Mucosa of stomach (tissue), 1 donor: Measurements from ENCODE around the gene ABCD2.
A peak's percentile ranks its signal among the peaks of the same experiment; 100 is the strongest.

Experiments
- H3K27me3 ChIP-seq: one replicate; pipeline ENCODE4 v1.7.0; 2013; ENCODE audit warnings: mild to moderate bottlenecking, low read length; ENCODE audit not compliant: control insufficient read depth, insufficient read depth
- H3K36me3 ChIP-seq: one replicate; pipeline ENCODE4 v1.7.0; 2013; ENCODE audit warnings: low read length; ENCODE audit not compliant: control insufficient read depth, insufficient read depth
- H3K4me1 ChIP-seq: one replicate; pipeline ENCODE4 v1.7.0; 2013; ENCODE audit warnings: mild to moderate bottlenecking, low read length; ENCODE audit not compliant: control insufficient read depth, insufficient read depth
- H3K4me3 ChIP-seq: one replicate; pipeline ENCODE4 v1.7.0; 2013; ENCODE audit warnings: low read length
- H3K9ac ChIP-seq: one replicate; pipeline ENCODE4 v1.7.0; 2013; ENCODE audit warnings: mild to moderate bottlenecking, low read length, moderate library complexity
- H3K9me3 ChIP-seq: one replicate; pipeline ENCODE4 v1.7.0; 2013; ENCODE audit warnings: mild to moderate bottlenecking, low read length, moderate library complexity; ENCODE audit not compliant: control insufficient read depth
- donor health status: Pancreatic carcinoma.

Gene ABCD2

GRCh38 chr12:39619660-39620433, at the start of gene ABCD2:
ABCD2 (minus strand) TSS chr12:39619803; CDS start chr12:39619615, 188 bp downstream.
- peak within 1 kb of the TSS; percentile 5 for H3K4me3 ChIP-seq
- no peaks in the 10 kb centered on the region for H3K27me3 ChIP-seq
- H3K9ac ChIP-seq: peak within 1 kb of the TSS; percentile 51
- H3K9me3 ChIP-seq: no peaks in the 10 kb centered on the region
- H3K4me1 ChIP-seq: no peaks in the 10 kb centered on the region
- H3K36me3 ChIP-seq: no peaks in the 10 kb centered on the region

- Histone ChIP-seq H3K36me3 (no peaks in the 10 kb centered on the region), H3K27me3 (no peaks in the 10 kb centered on the region), H3K4me3 (no peak overlapping the region), H3K4me1 (no peaks in the 10 kb centered on the region), H3K9me3 (no peaks in the 10 kb centered on the region), H3K9ac (no peak overlapping the region)
Measured at GRCh38 chr12:39660101-39660500, 40.5 kb upstream of the ABCD2 start.

GRCh38 chr12:39647383-39647782, 27.8 kb upstream of the ABCD2 start:
- Histone ChIP-seq H3K9me3 (no peaks in the 10 kb centered on the region), H3K27me3 (no peaks in the 10 kb centered on the region), H3K9ac (no peak overlapping the region), H3K4me3 (no peak overlapping the region), H3K36me3 (no peaks in the 10 kb centered on the region), H3K4me1 (no peaks in the 10 kb centered on the region)

DNA sequence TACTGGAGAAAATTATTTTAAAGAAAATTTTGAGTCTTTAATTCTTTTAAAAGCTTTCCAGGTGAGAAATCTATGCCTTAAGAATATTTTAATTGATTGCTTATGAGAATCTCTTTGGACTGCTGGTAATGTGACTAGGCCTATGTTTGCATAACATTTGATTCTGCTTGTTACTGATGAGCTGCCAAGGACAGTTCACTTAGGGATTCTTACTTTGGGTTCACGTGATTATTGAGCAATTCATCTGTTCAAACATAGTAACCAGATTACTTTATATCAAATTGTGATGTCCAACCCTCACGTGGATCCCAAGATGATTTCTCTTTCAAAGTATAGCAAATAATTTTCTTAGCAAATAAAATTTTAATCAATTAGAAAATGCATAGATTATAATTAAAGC, 27.4 kb upstream of the ABCD2 start:
- Histone ChIP-seq H3K9me3 (no peaks in the 10 kb centered on the region), H3K9ac (no peak overlapping the region), H3K36me3 (no peaks in the 10 kb centered on the region), H3K27me3 (no peaks in the 10 kb centered on the region), H3K4me3 (no peak overlapping the region), H3K4me1 (no peaks in the 10 kb centered on the region)

DNA sequence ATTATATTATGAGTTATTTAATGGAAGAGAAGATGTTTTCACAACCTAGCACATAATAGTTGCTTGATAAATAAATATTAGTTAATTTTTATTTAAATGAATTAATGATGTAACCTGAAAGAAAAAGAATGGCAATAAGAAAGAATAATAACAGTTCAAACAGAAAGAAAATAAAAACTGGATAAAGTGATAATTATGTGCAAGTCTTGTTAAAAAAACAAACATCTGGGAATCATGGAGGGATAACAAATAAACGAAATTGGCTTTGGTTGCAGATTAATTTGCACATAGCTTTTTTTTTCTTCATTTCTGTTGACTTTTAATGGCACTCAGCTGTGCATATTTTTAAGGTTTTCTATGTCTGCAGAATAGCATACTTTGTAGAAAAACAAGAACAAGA, 23.4 kb upstream of the ABCD2 start:
- H3K9ac ChIP-seq: no peak overlapping the region
- no peaks in the 10 kb centered on the region for H3K9me3 ChIP-seq
- no peaks in the 10 kb centered on the region for H3K27me3 ChIP-seq
- H3K4me1 ChIP-seq: no peaks in the 10 kb centered on the region
- H3K4me3 ChIP-seq: no peak overlapping the region
- no peaks in the 10 kb centered on the region for H3K36me3 ChIP-seq

DNA sequence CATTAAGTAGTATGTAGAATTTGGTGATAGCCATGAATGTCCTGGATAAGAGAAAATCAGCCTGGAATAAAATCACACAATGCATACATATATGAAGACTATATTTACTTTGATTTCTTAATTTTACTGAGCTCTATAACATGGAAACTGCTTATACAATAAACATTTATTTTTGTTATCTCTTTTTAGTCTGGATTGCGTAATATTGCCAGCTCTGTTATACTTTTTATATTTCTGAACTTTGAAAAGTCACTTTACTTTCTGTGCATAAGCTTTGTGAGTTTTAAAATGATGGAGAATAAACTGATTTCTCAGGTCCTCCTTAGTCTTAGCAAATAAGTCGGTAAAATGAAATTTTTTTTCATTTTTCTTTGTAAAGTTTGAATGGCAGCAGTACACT, 19.2 kb upstream of the ABCD2 start:
- Histone ChIP-seq H3K4me3 (no peak overlapping the region), H3K9ac (no peak overlapping the region), H3K27me3 (no peaks in the 10 kb centered on the region), H3K4me1 (no peaks in the 10 kb centered on the region), H3K36me3 (no peaks in the 10 kb centered on the region), H3K9me3 (no peaks in the 10 kb centered on the region)

DNA sequence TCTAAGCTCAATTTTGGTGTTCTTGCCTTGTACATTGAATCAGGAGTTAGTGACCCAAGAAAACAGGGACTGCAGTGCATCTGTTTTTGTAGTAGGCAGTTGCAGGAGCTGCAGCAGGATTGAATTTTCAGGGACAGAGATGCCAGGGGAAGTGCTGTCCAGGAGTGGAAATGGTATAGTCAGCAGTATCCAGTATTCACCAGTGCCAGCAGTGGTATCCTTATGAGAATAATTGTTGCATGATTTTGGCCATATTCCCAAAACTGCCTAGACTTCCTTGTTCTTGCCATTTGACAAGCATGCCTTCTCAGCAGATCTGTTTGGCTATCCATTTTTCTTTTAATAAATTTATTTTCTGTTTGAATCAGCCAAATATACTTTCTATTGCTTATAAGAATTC, 18.6 kb upstream of the ABCD2 start:
- Histone ChIP-seq H3K4me1 (no peaks in the 10 kb centered on the region), H3K27me3 (no peaks in the 10 kb centered on the region), H3K9ac (no peak overlapping the region), H3K4me3 (no peak overlapping the region), H3K36me3 (no peaks in the 10 kb centered on the region), H3K9me3 (no peaks in the 10 kb centered on the region)

- H3K9me3 ChIP-seq: no peaks in the 10 kb centered on the region
- H3K9ac ChIP-seq: no peak overlapping the region
- H3K27me3 ChIP-seq: no peaks in the 10 kb centered on the region
- H3K36me3 ChIP-seq: no peaks in the 10 kb centered on the region
- no peak overlapping the region for H3K4me3 ChIP-seq
- no peaks in the 10 kb centered on the region for H3K4me1 ChIP-seq
Measured at GRCh38 chr12:39632670-39633069, 13.1 kb upstream of the ABCD2 start.

GRCh38 chr12:39628836-39629235, 9.2 kb upstream of the ABCD2 start:
- H3K4me1 ChIP-seq: no peaks in the 10 kb centered on the region

GRCh38 chr12:39627914-39628313, 8.3 kb upstream of the ABCD2 start:
- no peak overlapping the region for H3K9ac ChIP-seq
- H3K4me3 ChIP-seq: no peak overlapping the region
- no peaks in the 10 kb centered on the region for H3K4me1 ChIP-seq
- no peaks in the 10 kb centered on the region for H3K9me3 ChIP-seq
- no peaks in the 10 kb centered on the region for H3K27me3 ChIP-seq
- no peaks in the 10 kb centered on the region for H3K36me3 ChIP-seq

More at GRCh38 chr12:39628836-39629235, 9.2 kb upstream of the ABCD2 start:
- Histone ChIP-seq H3K4me3 (no peak overlapping the region), H3K27me3 (no peaks in the 10 kb centered on the region), H3K9me3 (no peaks in the 10 kb centered on the region), H3K9ac (no peak overlapping the region), H3K36me3 (no peaks in the 10 kb centered on the region)

- Histone ChIP-seq H3K9ac (no peak overlapping the region), H3K9me3 (no peaks in the 10 kb centered on the region), H3K4me3 (no peak overlapping the region), H3K4me1 (no peaks in the 10 kb centered on the region), H3K27me3 (no peaks in the 10 kb centered on the region), H3K36me3 (no peaks in the 10 kb centered on the region)
Measured at GRCh38 chr12:39626033-39626814, 6.6 kb upstream of the ABCD2 start.

DNA sequence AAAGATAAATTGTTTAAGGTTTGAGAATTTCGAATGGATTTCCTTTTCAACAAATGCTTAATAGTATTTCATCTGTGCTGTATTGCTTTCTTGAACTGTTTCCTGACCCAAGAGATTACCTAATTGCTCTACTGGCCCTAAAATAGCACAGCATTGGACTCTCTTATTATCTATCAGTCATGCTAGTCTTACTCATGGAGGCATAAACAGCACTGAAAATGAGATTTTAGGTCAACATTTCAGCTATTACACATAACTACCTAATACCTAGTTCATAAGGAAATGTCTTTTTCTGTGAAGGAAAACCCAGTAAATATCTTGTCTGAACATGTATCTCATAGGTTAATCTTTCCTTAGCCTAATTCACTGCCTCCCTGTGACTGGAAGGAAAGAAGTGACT, 4.3 kb upstream of the ABCD2 start:
- no peaks in the 10 kb centered on the region for H3K4me1 ChIP-seq

More for the DNA sequence above, 4.3 kb upstream of the ABCD2 start:
- H3K4me3 ChIP-seq: no peak overlapping the region
- H3K27me3 ChIP-seq: no peaks in the 10 kb centered on the region
- no peaks in the 10 kb centered on the region for H3K36me3 ChIP-seq
- H3K9ac ChIP-seq: no peak overlapping the region
- H3K9me3 ChIP-seq: no peaks in the 10 kb centered on the region
